Ovary (tissue), 3 donors: Measurements from ENCODE around the gene SGTA.

ENCODE experiments used
- CTCF ChIP-seq, 3 donors: fragments of 450-650 bp in 2 of 3; fragments of 200-600 bp in 1 of 3; IDR thresholded peaks; one replicate each; pipeline versions ENCODE4 v1.5.1 to v1.8.0; 2016 to 2022; ENCODE audit warnings: antibody characterized with exemption in 3 of 3, mild to moderate bottlenecking in 1 of 3
- EP300 ChIP-seq: sonication (generic); formaldehyde crosslinking; IDR thresholded peaks from one replicate; pipeline ENCODE4 v1.6.1; 2017; ENCODE audit warnings: antibody characterized with exemption
- POLR2A ChIP-seq: fragments of 450-650 bp; IDR thresholded peaks from one replicate; pipeline ENCODE4 v1.6.1; 2017; ENCODE audit warnings: antibody characterized with exemption, mild to moderate bottlenecking, moderate library complexity
- donor health status: DM: no; HTN: no; CAD: no.

- TF ChIP-seq POLR2A (no peak), CTCF (IDR thresholded peaks at IDR 0.05) (no peak), EP300 (no peak)
Measured at GRCh38 chr19:2721570-2722540, 61.2 kb downstream of the SGTA start.
